Psoas muscle (tissue), 8 donors: ENCODE measurements around the gene MXRA7. TPM values are rescaled to one million over a fixed set of nuclear protein-coding genes. Genes with fewer than 3 reads are reported as not detected.

Experiments used
- ATAC-seq, 4 donors: fragments of 200-7000 bp; cut with Tn5 transposase; one replicate each; pipeline ENCODE4 v1.9.1; 2020; ENCODE audit warnings: moderate library complexity in 3 of 4, mild to moderate bottlenecking in 2 of 4
- DNase-seq, 2 donors: peaks; one replicate each; pipeline ENCODE4 v3.0.0-alpha.2; 2020
- H3K27ac ChIP-seq: fragments of 200-600 bp; one replicate; pipeline ENCODE4 v1.8.0; 2022
- H3K27me3 ChIP-seq, 3 donors: fragments of 200-600 bp in 1 of 3; one replicate each; pipeline versions ENCODE4 v1.6.1 to v1.8.0; 2013 to 2022; ENCODE audit warnings: low read length in 2 of 3, mild to moderate bottlenecking in 2 of 3, moderate library complexity in 1 of 3; ENCODE audit not compliant: insufficient read depth in 3 of 3
- H3K36me3 ChIP-seq, 2 donors: fragments of 200-600 bp in 1 of 2; one replicate each; pipeline versions ENCODE4 v1.6.1 to v1.8.0; 2013 to 2022; ENCODE audit warnings: low read depth in 1 of 2, mild to moderate bottlenecking in 1 of 2, moderate library complexity in 1 of 2; ENCODE audit not compliant: insufficient read depth in 1 of 2
- H3K4me1 ChIP-seq: fragments of 200-600 bp; one replicate; pipeline ENCODE4 v1.8.0; 2022
- H3K4me3 ChIP-seq: fragments of 200-600 bp; one replicate; pipeline ENCODE4 v1.8.0; 2022; ENCODE audit warnings: mild to moderate bottlenecking
- H3K9me3 ChIP-seq: fragments of 200-600 bp; one replicate; pipeline ENCODE4 v1.8.0; 2022
- CTCF ChIP-seq: fragments of 200-600 bp; IDR thresholded peaks from one replicate; pipeline ENCODE4 v1.8.0; 2022; ENCODE audit warnings: antibody characterized with exemption
- WGBS, 3 donors: extraction: QIAGEN DNeasy Blood & Tissue Kit; methylation state at CpG; one replicate each; pipeline versions ENCODE4 v1.1.6 to v1.1.7; 2013; 5-methylcytosine and 5-hydroxymethylcytosine counted together
- intact Hi-C, 2 donors: fragments of 100-400 bp; cut with DNase I; formaldehyde crosslinking; loops; one replicate each; pipeline versions ENCODE4 v1.11.0 to v1.14.2; 2022
- polyA plus RNA-seq, 3 donors: library from polyadenylated mRNA; stranded (reverse); fragments of 200-250 nt; gene quantifications; one replicate each; pipeline ENCODE4 v1.2.3, GENCODE V29; 2013
- total RNA-seq, 4 donors: library from RNA; stranded (reverse); fragmentation: NEBNext Ultra II Directional in 2 of 4; extraction: Animal tissue kit (Norgen Biotek cat#: 25700) in 2 of 4; gene quantifications; one replicate each; pipeline versions ENCODE4 v1.2.1 to v1.2.4, GENCODE V29; 2021 to 2023
- donor health status: healthy with polysubstance abuse.
- donor health status: DM: no; HTN: no; CAD: no; lungs with moderate emphysema.
- donor health status: Bipolar disorder and iron deficiency.
- donor health status: healthy.
- donor health status: DM: yes; HTN: yes; CAD: no.
- donor health status: DM: no; HTN: no; CAD: no.
- donor health status: DM: no; HTN: no; CAD: no.
- donor health status: DM: yes; HTN: yes; CAD: no.

MXRA7 gene
- total and polyA plus RNA-seq, 7 donors, result 34.6 to 75.1 (median 43.2) TPM

DNA sequence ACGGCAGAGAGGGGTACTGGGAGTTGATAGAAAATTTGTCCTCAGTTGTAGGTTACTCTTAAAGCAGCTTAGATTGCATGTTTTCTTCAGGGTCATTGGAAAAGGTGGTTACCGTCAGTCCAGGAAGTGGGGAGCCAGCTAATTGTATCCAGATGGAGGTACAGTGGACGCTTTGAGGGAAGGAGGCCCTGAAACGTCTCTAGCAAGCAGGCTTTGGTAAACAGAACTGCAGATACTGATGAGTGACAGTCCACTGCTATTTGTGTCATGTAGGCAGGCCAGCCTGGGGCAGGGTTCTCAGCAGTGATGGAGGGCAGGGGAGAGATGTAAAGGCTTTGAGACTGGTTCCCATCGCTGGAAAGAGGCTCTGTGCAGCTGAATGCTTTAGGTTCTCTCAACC lies 37.0 kb downstream of the MXRA7 start:
- no peak for ATAC-seq
- no peaks in the 10 kb centered on the region for H3K9me3 ChIP-seq
- 77 to 81% (median 78%) methylated on average over 5 of the region's 5 CpGs for WGBS, 3 donors
- H3K4me3 ChIP-seq, result no peak overlapping the region
- H3K4me1 ChIP-seq, result peaks cover 7% of the 10 kb centered on the region
- H3K27me3 ChIP-seq, result no peaks in the 10 kb centered on the region
- no peak overlapping the region for H3K27ac ChIP-seq
- intact Hi-C loops, result no loop called here
- no peak for TF ChIP-seq CTCF
- H3K36me3 ChIP-seq, result peaks cover 0 to 18% of the 10 kb centered on the region in 2 donors
- no peak for DNase-seq

GRCh38 chr17:76672892-76673291 lies 37.9 kb downstream of the MXRA7 start:
- H3K4me3 ChIP-seq, result no peak overlapping the region
- no peaks in the 10 kb centered on the region for H3K27me3 ChIP-seq
- peaks cover 0 to 13% of the 10 kb centered on the region in 2 donors for H3K36me3 ChIP-seq
- 87 to 93% (median 89%) methylated on average over 3 of the region's 3 CpGs for WGBS, 3 donors
- DNase-seq (no peak), ATAC-seq (no peak)
- H3K27ac ChIP-seq, result no peak overlapping the region
- no peak for TF ChIP-seq CTCF
- intact Hi-C loops, result no loop called here
- peaks cover 7% of the 10 kb centered on the region for H3K4me1 ChIP-seq
- no peaks in the 10 kb centered on the region for H3K9me3 ChIP-seq

DNA sequence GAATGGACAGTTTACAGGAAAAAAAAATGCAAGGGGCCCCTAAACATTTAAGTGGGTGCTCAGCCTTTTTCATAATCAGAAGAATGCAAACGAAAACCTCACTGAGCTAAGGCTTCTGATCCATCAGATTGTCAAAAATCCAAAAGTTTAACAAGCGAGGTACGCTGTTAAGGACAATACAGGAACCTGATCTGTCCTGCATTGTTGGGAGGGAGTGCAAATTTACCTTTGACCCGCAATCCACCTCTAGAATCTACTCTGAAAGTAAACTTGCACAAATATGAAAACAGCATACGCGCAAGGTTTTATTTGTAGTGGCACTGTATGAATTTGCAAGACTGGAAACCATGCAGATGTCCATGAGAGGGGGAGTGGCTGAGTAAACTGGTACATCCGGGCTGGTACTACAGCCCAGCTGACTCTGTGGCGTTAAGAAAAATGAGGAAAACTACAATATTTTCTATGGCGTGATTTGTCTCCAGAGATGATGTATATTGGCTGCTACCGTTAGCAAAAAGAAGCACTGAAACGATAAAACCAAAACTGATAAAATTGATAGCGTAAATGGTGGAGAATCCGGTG lies 38.4 kb downstream of the MXRA7 start:
- DNase-seq (no peak), ATAC-seq (peak in 1 of 4 donors; percentile 3)
- 47 to 58% (median 53%) methylated on average over 13 of the region's 13 CpGs for whole genome bisulfite sequencing, 3 donors
- Histone ChIP-seq H3K27me3 (peaks cover 0 to 1% (median 0%) of the 10 kb centered on the region in 3 donors), H3K4me1 (peaks cover 7% of the 10 kb centered on the region), H3K36me3 (peaks cover 0 to 7% of the 10 kb centered on the region in 2 donors), H3K9me3 (no peaks in the 10 kb centered on the region), H3K27ac (peak overlapping the region; percentile 87), H3K4me3 (peak overlapping the region; percentile 74)
- intact Hi-C loops, result no loop called here
- no peak for TF ChIP-seq CTCF

GRCh38 chr17:76671912-76672262 lies 38.9 kb downstream of the MXRA7 start:
- intact Hi-C loops, result no loop called here
- peaks cover 0 to 1% (median 0%) of the 10 kb centered on the region in 3 donors for H3K27me3 ChIP-seq
- 0 to 1% (median 0%) methylated on average over 19 of the region's 19 CpGs for WGBS, 3 donors

More at GRCh38 chr17:76671912-76672262, 38.9 kb downstream of the MXRA7 start:
- peaks cover 7% of the 10 kb centered on the region for H3K4me1 ChIP-seq
- peak overlapping the region; percentile 87 for H3K27ac ChIP-seq
- DNase-seq (no peak), ATAC-seq (peak; percentile 5 to 31 (median 14))
- peak overlapping the region; percentile 74 for H3K4me3 ChIP-seq
- TF ChIP-seq CTCF, result no peak
- H3K36me3 ChIP-seq, result peaks cover 0 to 4% of the 10 kb centered on the region in 2 donors
- no peaks in the 10 kb centered on the region for H3K9me3 ChIP-seq
